HG03095 (cell line): Measurements from ENCODE around the gene ARHGAP24.
"Not testable (repeated sequence)": the region's sequence is repeated elsewhere in the genome, so short reads cannot be mapped to it uniquely, and the experiment has no call there.

ENCODE experiments used
- ATAC-seq: cut with Tn5 transposase; IDR thresholded peaks from one replicate; pipeline ENCODE4 v1.9.1; 2021; ENCODE audit warnings: moderate library complexity; ENCODE audit not compliant: unreplicated experiment

The ARHGAP24 gene

DNA sequence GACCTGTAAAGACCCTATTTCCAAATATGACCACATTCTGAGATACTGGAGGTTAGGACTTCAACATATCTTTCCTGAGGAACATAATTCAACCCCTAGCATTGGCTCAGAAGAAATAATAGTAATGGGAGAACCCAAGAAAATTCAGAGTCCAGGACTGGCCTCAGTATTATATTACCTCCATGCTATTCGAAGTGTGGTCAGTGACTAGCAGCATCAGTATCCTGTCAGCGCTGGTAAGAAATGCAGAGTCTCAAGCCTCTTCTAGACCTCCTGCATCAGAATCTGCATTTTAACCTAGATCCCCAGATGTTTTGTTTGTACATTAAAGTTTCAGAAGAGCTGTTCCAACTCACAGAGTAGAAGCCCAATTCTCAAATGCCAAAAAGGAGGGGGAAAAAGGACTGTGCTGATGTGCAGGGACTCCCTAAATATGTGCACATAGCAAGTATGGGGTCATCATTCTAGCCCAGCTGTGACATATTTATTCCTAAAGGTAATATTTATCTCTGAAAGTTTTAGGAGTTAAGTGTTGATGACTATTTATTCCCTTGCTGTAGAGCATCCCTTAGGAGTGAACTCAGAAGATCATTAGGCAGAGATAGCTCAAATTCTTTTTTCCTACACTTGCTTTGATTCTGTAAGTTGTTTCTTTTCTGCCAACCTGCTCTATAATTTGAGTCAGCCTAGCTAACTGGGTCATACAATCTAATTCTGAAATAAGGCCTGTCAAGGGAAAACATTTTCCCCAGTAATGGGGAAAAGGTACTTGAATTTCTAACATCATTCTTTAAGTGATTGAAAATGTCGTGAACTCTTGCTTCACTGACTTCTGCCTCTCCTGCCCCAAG is 361.9 kb downstream of the ARHGAP24 start:
- no peak for ATAC-seq

DNA sequence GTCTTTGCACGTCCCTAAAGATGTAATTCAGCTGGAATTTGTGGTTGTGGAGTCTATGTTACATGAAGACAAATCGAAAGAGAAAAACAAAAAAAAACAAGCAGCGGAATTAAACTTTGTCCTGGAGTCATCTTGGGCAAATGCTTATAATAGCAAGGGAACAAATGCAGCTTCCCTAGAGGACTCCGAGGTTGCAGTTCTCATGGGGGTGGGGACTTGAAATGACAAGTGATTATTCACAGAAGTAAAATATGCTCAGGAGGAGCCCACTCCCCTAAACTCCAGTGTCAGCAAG is 362.4 kb downstream of the ARHGAP24 start:
- ATAC-seq, result no peak

DNA sequence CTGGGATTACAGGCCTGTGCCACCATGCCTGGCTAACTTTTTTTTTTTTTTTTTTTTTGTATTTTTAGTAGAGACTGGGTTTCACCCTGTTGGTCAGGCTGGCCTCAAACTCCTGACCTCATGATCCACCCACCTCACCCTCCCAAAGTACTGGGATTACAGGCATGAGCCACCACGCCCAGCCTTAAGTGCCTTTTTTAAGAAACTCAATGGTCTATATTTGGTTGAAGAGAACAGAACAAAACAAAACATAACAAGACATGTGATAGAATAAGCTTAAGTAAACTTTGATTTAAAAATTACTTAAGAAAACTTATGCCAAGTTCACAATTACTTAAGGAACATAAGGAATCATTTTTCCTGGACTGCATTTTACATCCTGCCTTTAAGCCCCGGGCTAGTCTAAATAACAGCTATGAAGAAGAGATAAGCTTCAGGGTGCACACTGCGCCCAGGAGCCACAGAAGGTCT is 365.1 kb downstream of the ARHGAP24 start:
- ATAC-seq, result not testable (repeated sequence)

DNA sequence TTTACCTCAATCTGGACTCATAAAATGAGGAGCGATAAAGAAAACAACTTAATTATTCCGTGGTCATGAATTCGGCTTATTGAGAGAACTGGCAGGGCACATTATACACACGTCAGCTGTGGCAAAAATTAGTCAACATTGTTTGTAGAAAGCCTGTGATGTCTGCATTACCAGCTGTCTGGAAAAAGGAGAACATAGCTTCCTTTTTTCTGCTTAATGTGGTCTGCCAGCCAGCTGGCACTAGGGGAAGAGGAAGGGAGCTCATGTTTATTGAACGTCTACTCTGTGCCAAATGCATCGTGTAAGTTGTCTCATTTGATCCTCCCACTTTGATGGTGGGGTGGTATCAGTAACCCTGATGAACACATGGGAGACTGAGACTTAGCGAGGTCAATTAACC is 367.6 kb downstream of the ARHGAP24 start:
- no peak for ATAC-seq

DNA sequence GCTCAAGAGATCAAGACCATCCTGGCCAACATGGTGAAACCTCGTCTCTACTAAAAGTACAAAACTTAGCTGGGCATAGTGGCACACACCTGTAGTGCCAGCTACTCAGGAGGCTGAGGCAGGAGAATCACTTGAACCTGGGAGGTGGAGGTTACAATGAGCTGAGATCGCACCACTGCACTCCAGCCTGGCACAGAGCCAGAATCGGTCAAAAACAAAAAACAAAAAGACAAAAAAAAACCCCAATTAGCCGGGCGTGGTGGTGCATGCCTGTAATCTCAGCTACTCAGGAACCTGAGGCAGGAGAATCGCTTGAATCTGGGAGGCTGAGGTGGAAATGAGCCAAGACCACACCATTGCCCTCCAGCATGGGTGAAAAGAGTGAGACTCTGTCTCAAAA is 378.8 kb downstream of the ARHGAP24 start:
- ATAC-seq, result not testable (repeated sequence)

DNA sequence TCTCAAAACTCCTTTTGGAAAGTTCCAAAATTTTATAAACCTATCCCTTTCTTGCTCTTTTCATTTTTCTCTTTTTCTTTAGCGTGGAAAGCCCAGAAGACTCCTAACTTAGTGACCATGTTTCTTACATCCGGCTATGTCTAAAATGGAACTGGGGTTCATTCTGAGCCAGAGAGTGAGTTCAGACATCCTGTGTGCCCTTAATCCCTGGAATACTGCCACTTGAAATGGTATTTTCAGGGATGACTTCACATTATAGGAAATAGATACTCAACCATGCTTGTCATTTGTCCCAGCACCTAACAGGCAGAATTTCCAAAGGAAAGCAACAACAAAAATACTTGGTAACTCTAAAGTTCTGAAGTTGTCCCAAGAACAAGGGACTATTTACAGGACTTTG is 379.6 kb downstream of the ARHGAP24 start:
- ATAC-seq, result no peak

DNA sequence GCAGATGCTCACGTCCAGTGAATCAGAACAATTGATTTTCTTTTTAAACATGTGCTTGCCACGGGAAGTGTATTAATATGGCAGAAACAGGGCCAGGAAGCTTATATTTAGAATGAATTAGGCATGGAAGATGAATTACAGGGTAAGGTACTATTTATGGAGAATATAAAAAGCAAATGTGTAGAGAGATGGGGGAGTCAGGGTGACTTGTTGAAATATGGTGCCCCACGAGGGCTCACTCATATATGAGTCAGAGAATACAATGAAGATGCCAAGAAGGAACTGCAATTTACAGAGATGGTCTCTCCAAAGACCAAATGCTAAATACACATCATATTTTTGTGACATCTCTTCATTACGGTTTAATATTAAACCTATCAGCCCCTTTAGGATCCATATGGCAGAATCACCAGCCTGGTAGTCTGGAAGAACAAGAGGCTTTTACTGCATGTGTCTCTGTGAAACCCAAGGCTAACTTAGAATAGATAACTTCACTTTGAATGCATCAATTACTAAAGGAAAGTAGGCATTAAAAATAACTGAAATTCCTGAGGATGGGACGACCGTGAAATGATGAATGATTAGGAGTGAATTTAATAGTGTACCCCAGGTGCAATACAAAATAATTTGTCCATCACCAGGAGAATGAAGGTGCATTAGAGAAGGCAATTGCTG is 385.3 kb downstream of the ARHGAP24 start:
- ATAC-seq, result no peak

DNA sequence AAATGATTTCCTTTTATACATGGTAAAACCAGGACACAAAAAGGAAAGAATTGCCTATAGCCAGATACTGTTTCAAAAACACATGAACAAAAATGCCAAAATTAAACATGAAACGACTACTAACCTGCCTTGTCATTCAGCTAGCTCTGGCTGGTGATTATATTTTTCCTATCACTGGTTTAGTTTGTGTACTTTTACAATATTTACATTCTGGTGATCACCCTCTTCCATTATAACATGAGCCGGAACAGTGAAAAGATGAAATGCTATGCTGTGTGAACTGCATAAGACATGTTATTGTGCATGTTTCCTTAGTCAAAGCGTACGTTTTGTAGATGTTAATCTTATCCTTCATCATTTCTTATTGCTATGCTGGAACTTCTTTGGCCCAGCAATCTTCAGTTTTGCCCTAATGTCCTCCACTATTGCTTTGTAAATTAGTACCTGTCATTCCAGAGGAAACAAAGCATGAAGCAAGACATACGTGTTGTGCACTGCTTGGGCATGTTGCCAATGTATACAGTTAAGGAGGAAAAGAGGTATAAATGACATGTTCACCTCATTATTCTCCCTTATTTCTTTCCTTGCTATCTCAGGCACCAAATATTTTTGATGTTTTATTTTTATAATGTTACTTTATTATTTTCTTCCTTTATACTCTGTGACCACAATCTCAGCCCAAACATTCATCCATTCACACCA is 386.3 kb downstream of the ARHGAP24 start:
- ATAC-seq, result no peak

DNA sequence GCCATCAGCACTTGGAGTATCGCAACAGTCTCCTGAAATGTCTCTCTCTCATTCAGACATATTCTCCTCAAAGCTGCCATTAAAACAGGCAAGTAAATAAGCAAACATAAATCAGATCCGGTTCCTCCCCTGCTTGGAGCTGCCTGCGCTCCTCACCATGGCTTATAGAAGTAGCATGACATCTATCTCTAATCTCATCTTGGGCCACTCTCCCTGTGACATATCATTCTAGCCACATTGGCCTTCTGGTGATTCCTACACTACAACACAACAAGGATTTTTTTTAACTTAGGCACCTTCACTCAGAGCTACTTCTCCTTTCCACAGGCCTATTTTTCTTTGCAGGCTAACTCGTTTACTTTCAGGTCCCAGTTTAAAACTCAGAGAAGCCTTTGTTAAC is 387.9 kb downstream of the ARHGAP24 start:
- no peak for ATAC-seq

DNA sequence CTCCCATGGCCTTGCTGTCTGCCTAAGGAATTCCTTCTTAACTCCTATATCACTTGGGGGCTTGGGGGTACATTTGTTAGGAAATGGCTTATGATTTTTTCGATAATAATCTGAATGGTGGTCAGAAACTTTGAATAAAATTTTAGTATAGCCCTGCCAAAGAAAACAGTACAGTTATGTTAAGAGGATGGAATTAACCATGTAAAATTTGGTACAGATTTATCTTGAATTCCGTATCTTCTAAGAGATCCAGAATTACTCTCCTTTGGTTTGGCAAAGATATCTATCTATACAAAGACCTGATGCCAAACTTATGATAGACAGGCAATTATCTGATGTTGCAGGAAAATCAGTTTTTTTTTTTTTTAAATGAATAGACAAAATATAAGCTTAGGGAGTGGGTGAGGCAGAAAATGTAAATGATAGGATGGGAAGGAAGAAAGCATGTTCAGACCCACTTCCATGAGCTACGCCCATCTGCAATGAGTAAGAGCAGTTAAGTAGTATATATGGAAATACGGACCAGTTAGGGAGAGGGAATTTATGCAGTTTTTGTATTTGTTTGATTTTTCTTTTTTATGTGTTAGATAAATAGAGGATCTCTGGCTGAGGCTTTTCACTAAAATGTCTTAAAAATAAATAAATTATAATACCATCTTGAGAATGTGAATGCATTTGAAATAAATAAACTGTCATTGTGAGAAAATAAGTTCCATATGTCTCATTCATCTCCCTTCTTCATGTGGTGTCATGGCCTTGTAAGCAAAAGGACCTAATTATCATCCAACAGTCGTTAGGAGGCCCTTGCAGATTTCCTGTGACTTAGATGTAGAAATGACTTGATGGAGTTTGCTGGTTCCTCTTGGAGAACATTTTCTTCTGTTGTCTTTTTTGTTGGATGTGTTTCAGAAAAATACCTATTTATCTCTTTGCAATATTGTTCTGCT is 389.6 kb downstream of the ARHGAP24 start:
- ATAC-seq, result no peak

DNA sequence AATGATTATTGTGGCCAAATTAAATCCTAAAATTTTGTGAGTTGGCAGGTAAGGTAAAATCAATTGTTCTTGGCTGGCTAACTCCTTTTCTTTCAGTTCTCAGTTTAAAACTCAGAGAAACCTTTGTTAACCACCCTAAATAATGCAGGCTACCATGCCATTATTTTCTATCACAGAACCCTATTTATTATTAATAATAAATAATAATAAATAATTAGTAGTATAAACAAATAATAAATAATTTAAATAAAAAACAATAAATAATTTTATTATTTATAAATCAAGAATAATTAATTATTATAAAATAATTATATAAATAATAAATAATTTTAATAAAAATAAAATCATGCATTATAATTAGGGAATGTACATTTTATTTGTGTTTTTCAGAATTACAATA is 390.3 kb downstream of the ARHGAP24 start:
- ATAC-seq, result no peak

DNA sequence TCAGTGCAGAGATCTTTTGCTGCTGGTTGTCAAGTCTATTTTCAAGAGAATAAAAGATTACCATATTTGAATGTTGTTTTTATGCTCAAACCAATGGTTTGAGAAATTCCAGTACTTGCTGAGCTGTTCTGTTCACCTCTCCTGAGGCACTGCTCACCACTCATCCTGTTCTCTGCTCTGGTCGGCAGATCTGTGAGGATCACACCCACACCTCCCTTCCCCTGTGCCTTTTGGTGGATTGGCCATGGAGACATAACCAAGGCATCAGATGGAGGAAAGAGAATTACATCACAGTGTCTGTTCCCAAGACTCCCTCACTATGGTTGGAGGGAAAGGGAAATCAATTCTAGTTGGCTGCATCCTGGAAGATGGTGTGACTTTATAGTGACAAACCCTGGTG is 391.6 kb downstream of the ARHGAP24 start:
- no peak for ATAC-seq

DNA sequence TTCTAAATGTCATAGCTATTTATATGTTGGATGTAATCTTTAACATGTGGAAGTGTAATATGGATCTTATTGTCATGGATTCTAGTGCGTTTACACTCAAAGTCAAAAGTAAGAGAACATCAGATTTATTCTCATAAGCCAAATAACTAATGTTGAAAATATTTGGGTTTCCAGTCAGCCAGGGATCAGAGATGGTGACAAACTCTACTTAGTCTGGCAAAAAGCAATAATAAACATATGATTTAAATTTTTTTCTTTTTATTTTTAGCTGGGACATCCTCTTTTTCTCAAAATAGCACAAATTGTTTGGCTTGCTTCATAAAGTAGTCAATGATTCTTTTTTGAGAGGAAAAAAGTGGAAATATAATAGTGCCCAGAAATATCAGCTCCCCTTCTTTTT is 392.3 kb downstream of the ARHGAP24 start:
- ATAC-seq, result no peak

DNA sequence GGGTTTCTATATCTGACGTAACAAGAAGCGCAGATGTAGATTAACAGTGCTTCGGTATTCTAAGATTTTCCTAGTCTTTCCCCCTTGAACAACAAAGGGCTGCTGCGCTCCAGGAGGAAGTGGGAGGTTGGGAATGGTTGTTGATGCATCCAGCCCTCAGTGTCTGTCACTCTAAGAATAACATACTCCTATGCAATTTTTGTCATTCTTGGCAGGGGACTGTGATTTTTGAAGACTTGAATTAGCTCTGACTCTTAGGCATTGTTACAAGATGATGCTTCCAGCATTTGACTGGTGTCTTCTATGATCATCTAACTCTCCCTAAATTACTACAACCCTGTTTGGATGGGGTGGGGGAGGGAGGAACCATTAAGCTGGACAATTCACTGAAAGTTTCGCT is 394.2 kb downstream of the ARHGAP24 start:
- ATAC-seq, result no peak

DNA sequence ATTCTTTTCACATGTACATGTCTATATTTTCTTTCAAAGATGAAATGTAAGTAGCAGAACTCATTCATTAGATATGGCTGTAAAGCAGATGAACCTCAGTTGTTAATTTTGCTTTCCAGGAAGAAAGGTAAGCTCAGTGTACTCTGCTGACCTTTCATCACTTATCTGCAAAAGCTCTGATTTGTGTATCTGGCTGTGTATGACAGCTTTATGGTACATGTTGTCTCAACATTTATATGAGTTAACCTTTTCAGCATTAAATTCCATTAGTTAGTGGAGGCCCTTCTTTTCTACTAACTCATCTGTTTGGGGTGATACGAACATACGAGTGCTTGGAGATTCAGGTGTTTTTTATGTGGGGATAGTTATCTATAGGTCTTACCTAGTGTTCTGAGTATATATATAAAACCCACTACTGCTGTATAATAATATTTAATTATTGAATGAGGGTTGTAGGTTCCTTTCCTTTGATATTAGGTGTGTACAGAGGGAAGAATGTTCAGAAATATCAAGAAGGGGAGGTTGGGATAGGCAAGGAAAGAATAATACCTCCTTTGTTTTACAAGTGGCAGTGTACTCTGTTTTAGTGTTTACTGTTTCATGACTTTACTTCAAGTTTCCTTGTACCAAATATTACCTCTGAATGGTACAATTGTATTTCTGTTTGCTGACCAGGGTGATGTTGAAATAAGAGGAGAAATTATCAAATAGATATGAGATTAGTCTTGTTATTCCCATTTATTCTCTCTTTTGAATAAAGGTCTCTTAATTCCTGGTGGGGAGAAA is 395.5 kb downstream of the ARHGAP24 start:
- ATAC-seq, result no peak

DNA sequence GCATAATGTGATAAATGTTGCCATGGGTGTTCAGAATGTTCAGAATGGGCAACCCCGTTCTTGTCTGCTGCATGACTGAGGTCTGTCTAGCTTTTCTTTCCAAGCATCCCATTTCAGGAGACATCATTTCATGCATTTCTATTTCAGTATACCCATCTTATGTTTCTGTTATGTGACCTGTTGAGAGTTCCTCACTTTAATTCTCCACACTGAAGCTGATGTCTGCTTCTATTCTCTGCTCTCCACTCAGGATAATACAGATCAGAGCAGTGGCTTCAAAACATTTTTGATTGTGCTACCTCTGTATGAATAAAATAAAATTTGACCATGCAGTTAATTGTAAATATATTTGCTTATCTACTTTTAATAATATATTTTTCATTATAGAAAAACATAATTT is 398.6 kb downstream of the ARHGAP24 start:
- ATAC-seq, result no peak

DNA sequence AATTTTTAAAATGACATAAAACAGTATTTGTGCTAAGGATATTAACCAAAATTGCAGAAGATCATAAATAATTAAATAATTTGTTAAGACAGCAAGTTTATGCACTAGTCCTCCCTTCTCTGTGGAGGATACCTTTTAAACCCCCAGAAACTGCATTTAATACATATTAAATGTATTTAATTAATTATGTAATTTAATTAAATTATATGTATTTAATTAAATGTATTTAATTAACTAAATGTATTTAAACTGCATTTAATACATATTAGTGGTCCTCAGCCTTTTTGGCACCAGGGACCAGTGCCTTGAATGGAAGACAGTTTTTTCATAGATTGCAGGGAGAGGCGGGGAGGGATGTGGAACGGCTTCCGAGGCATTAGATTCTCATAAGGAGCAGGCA is 404.6 kb downstream of the ARHGAP24 start:
- no peak for ATAC-seq

DNA sequence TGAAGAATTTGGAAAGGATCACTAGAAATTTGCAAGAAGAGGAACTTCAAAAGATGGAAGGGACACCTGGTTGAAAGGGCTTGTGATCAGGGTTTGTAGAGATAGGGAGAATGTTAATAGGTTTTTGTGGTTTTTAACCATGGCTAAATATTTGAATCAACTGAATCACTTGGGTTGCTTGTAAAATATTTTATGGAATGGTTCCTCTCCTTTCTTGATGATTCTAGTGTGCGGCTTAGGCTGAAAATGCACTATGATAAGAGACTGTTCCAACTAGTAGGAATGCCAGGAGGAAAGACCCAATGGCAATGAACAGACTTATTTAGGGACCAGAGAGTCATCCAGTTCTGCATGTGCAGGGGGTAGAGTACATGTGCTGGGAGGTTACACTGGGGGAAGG is 408.2 kb downstream of the ARHGAP24 start:
- ATAC-seq, result no peak

DNA sequence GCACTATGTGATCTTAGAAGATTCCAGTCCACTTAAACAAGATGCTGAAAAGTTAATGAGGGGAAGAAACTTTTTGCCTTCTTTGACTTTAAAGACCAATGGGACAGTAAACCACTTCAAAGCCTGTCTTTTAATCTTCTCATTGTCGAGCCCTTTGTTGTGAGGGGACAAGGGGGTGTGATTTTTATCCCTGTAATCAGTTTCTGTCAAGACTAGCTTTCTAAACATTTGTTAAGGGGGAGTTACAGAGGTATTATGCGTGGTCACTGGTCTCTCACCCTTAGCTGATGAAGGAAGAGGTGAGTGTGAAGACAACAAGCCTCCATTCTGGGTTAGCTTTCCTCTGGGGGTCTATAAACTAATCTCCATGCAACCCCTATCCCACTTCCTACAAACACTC is 409.3 kb downstream of the ARHGAP24 start:
- ATAC-seq, result no peak

DNA sequence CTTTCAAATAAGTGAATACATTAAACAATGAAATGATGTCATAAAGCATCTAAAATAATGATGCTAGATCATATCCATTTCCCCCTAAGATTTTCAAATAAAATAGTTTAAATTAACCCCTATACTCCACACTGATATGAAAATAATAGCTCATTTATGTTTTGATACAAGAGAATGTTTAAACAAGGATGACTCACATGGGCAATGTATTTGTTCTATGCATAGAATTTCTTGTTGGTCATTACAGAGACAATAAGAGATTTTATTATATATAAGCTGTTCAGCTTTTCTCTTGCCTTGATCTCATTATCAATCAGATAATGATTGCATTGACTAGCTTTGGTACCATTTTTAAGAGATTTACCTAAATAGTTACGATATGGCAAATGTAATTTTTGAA is 411.7 kb downstream of the ARHGAP24 start:
- ATAC-seq, result no peak
